MM.1S (cell line): Measurements from ENCODE around the gene CXCL3.

Experiments used
- DNase-seq: peaks from one replicate; pipeline ENCODE4 v3.0.0-alpha.2; 2015
- H2AFZ ChIP-seq: fragments of 300-600 bp; sonication (generic); 2 replicates; pipeline ENCODE4 v1.6.0; 2016; ENCODE audit warnings: antibody characterized with exemption, low read length
- H3F3A ChIP-seq: fragments of 300-600 bp; sonication (generic); 2 replicates; pipeline ENCODE4 v1.6.1; 2016; ENCODE audit warnings: mild to moderate bottlenecking, antibody characterized with exemption, low read length, moderate library complexity, mixed read lengths; ENCODE audit not compliant: insufficient read depth
- H3K27ac ChIP-seq: fragments of 300-600 bp; sonication (generic); 2 replicates; pipeline ENCODE4 v1.5.1; 2016; ENCODE audit warnings: mild to moderate bottlenecking, low read length
- H3K27me3 ChIP-seq: fragments of 300-600 bp; sonication (generic); replicated peaks from 2 replicates; pipeline ENCODE4 v1.6.0; 2016; ENCODE audit warnings: low read length; ENCODE audit not compliant: insufficient read depth
- H3K36me3 ChIP-seq: fragments of 300-600 bp; sonication (generic); replicated peaks from 2 replicates; pipeline ENCODE4 v1.6.1; 2016; ENCODE audit warnings: mild to moderate bottlenecking, low read length, mixed read lengths; ENCODE audit not compliant: insufficient read depth
- H3K4me1 ChIP-seq: fragments of 300-600 bp; sonication (generic); 2 replicates; pipeline ENCODE4 v1.6.1; 2016; ENCODE audit warnings: low read length, mixed read lengths
- H3K4me2 ChIP-seq: fragments of 300-600 bp; sonication (generic); 2 replicates; pipeline ENCODE4 v1.6.0; 2016; ENCODE audit warnings: low read depth, low read length
- H3K4me3 ChIP-seq: fragments of 300-600 bp; sonication (generic); 2 replicates; pipeline ENCODE4 v1.5.1; 2016; ENCODE audit warnings: low read length, mixed read lengths
- H3K79me2 ChIP-seq: fragments of 300-600 bp; sonication (generic); 2 replicates; pipeline ENCODE4 v1.6.1; 2016; ENCODE audit warnings: mixed run types, low read length, mixed read lengths
- H3K9ac ChIP-seq: fragments of 300-600 bp; sonication (generic); 2 replicates; pipeline ENCODE4 v1.6.1; 2016; ENCODE audit warnings: low read length, mixed read lengths
- H3K9me2 ChIP-seq: fragments of 300-600 bp; sonication (generic); replicated peaks from 2 replicates; pipeline ENCODE4 v1.6.1; 2016; ENCODE audit warnings: mild to moderate bottlenecking, low read length, mixed read lengths; ENCODE audit not compliant: insufficient read depth
- H3K9me3 ChIP-seq: fragments of 300-600 bp; sonication (generic); replicated peaks from 2 replicates; pipeline ENCODE4 v1.6.1; 2016; ENCODE audit warnings: mild to moderate bottlenecking, low read length, mixed read lengths; ENCODE audit not compliant: insufficient read depth
- H4K20me1 ChIP-seq: fragments of 300-600 bp; sonication (generic); 2 replicates; pipeline ENCODE4 v1.6.1; 2016; ENCODE audit warnings: mild to moderate bottlenecking, low read length, moderate library complexity, mixed read lengths; ENCODE audit not compliant: insufficient read depth
- CTCF ChIP-seq: fragments of 300-600 bp; sonication (generic); IDR thresholded peaks from 2 replicates; pipeline ENCODE4 v1.5.1; 2016; ENCODE audit warnings: antibody characterized with exemption, low read length, mixed read lengths
- EZH2 ChIP-seq: fragments of 300-600 bp; sonication (generic); optimal IDR thresholded peaks from 2 replicates; pipeline ENCODE3; 2017; ENCODE audit warnings: low read depth, mild to moderate bottlenecking, antibody characterized with exemption, low read length, mixed read lengths
- EZH2phosphoT487 ChIP-seq: fragments of 300-600 bp; sonication (generic); IDR thresholded peaks from 2 replicates; pipeline ENCODE4 v1.6.1; 2018; ENCODE audit warnings: antibody characterized with exemption, low read length

Gene CXCL3

GRCh38 chr4:74073358-74073757 is 34.9 kb upstream of the CXCL3 start:
- H3K9me3 ChIP-seq, result no peaks in the 10 kb centered on the region
- H3K27ac ChIP-seq, result no peak overlapping the region
- no peak for DNase-seq
- no peak overlapping the region for H3K4me3 ChIP-seq
- H3K4me1 ChIP-seq, result no peaks in the 10 kb centered on the region
- no peak overlapping the region for H2AFZ ChIP-seq
- H3K27me3 ChIP-seq, result no peaks in the 10 kb centered on the region
- TF ChIP-seq CTCF, result no peak
- no peak for TF ChIP-seq EZH2
- no peak for TF ChIP-seq EZH2phosphoT487
- H4K20me1 ChIP-seq, result no peaks in the 10 kb centered on the region
- H3K79me2 ChIP-seq, result no peaks in the 10 kb centered on the region
- no peak overlapping the region for H3K9ac ChIP-seq
- H3K36me3 ChIP-seq, result no peaks in the 10 kb centered on the region
- H3K9me2 ChIP-seq, result no peaks in the 10 kb centered on the region
- H3K4me2 ChIP-seq, result no peak overlapping the region
- H3F3A ChIP-seq, result no peaks in the 10 kb centered on the region

- Histone ChIP-seq H3K9me2 (no peaks in the 10 kb centered on the region), H2AFZ (no peak overlapping the region), H3K4me1 (no peaks in the 10 kb centered on the region), H3K4me3 (no peak overlapping the region), H4K20me1 (no peaks in the 10 kb centered on the region), H3K9me3 (no peaks in the 10 kb centered on the region), H3K36me3 (no peaks in the 10 kb centered on the region), H3K4me2 (no peak overlapping the region), H3K27me3 (no peaks in the 10 kb centered on the region), H3K9ac (no peak overlapping the region), H3F3A (no peaks in the 10 kb centered on the region), H3K27ac (no peak overlapping the region), H3K79me2 (no peaks in the 10 kb centered on the region)
- no peak for DNase-seq
- TF ChIP-seq EZH2phosphoT487 (no peak), EZH2 (no peak), CTCF (no peak)
Measured at GRCh38 chr4:74072739-74073138, 34.2 kb upstream of the CXCL3 start.

GRCh38 chr4:74067586-74067985 is 29.1 kb upstream of the CXCL3 start:
- no peaks in the 10 kb centered on the region for H3K9me2 ChIP-seq
- no peaks in the 10 kb centered on the region for H3K27me3 ChIP-seq
- no peaks in the 10 kb centered on the region for H3F3A ChIP-seq
- H2AFZ ChIP-seq, result no peak overlapping the region
- no peak overlapping the region for H3K9ac ChIP-seq
- DNase-seq, result no peak
- no peak overlapping the region for H3K4me3 ChIP-seq
- H3K4me1 ChIP-seq, result no peaks in the 10 kb centered on the region
- TF ChIP-seq CTCF (no peak), EZH2 (no peak), EZH2phosphoT487 (no peak)
- no peaks in the 10 kb centered on the region for H3K36me3 ChIP-seq
- no peaks in the 10 kb centered on the region for H3K9me3 ChIP-seq
- no peaks in the 10 kb centered on the region for H4K20me1 ChIP-seq
- H3K4me2 ChIP-seq, result no peak overlapping the region
- no peak overlapping the region for H3K27ac ChIP-seq
- H3K79me2 ChIP-seq, result no peaks in the 10 kb centered on the region
